ENCODE measurements around the gene BSN. TPM values are rescaled to one million over a fixed set of nuclear protein-coding genes. Genes with fewer than 3 reads are reported as not detected.

The BSN gene
- total RNA-seq, 1 donor from 2014 or later = 0.55 TPM

DNA sequence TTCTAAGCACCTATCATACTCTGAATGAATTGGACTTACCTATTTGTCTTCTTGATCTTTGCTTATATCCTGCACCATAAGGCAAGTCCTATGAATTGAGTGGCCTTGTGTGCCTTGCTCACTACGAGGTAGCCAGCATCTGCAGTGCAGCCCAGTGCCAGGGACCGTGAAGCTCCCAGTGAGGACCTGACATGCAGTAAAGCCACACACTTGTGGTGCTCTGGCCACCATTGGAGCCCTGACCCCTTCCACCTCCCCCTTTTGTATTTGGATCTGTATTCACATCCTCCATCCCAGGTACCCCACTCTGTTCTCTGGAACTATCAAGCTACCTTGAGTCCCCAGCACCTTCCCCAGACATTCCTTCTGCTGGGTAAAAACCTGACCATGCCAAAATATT lies 52.1 kb downstream of the BSN start:
- Histone ChIP-seq H3K36me3 (no peaks in the 10 kb centered on the region), H3K27me3 (ENCODE audit: low read depth) (no peaks in the 10 kb centered on the region), H3K27ac (replicated peaks) (no peak overlapping the region), H3K4me1 (peaks cover 18% of the 10 kb centered on the region), H3K4me3 (no peak overlapping the region), H3K9me3 (replicated peaks) (no peaks in the 10 kb centered on the region)
- TF ChIP-seq, protein P1, sequence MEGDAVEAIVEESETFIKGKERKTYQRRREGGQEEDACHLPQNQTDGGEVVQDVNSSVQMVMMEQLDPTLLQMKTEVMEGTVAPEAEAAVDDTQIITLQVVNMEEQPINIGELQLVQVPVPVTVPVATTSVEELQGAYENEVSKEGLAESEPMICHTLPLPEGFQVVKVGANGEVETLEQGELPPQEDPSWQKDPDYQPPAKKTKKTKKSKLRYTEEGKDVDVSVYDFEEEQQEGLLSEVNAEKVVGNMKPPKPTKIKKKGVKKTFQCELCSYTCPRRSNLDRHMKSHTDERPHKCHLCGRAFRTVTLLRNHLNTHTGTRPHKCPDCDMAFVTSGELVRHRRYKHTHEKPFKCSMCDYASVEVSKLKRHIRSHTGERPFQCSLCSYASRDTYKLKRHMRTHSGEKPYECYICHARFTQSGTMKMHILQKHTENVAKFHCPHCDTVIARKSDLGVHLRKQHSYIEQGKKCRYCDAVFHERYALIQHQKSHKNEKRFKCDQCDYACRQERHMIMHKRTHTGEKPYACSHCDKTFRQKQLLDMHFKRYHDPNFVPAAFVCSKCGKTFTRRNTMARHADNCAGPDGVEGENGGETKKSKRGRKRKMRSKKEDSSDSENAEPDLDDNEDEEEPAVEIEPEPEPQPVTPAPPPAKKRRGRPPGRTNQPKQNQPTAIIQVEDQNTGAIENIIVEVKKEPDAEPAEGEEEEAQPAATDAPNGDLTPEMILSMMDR (IDR thresholded peaks at IDR 0.05; ENCODE audit: borderline replicate concordance) = no peak
- intact Hi-C loops (cut with micrococcal nuclease) = no loop called here
- DNase-seq = no peak

DNA sequence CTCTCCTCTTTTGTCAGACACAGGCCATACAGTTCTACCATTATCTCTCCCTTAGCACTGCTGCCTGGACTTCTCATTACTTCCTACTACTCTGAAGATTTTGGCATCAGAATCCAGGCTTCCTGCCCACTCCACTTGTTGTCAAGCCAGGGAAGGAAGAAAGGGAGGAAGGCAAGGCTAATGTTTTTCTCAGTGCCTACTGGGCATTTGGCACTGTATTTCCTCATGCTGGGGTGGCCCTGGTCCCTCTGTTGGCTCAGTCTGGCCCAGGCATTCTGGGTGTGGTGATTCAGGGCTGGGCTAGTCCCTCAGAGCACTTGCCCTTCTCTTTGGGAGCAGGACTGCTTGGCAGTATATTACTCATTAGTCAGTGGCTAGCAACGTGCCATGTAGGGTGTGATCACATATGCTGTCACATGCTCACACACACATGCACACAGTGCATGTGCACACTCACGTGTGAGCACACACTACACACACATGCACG lies 52.9 kb downstream of the BSN start:
- no peak overlapping the region for H3K27ac ChIP-seq (replicated peaks)
- no peaks in the 10 kb centered on the region for H3K27me3 ChIP-seq (ENCODE audit: low read depth)
- intact Hi-C loops (cut with micrococcal nuclease) = no loop called here
- peaks cover 18% of the 10 kb centered on the region for H3K4me1 ChIP-seq
- TF ChIP-seq, protein P1 (IDR thresholded peaks at IDR 0.05; ENCODE audit: borderline replicate concordance) = no peak
- no peak for DNase-seq
- no peaks in the 10 kb centered on the region for H3K36me3 ChIP-seq
- no peak overlapping the region for H3K4me3 ChIP-seq
- H3K9me3 ChIP-seq (replicated peaks) = peaks cover under 1% of the 10 kb centered on the region

DNA sequence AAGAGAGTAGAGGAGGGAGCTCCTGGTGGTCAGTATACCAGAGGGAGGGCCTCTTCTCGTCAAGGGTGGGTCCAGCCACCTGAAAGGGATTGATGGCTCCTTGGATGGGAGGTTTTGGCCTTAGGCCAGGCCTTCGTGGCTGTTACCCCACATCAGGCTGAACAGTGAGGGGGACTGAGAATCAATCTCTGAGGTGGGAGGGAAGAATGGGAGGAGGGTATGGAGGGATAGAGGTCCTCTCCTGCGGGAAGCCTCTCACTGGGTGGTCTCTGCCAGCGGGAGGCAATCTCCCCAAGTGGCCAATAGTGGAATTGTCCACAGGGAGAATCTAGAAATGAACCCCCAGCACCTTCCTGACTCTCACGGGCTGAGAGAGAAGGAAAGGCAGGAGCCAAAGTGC lies 53.5 kb downstream of the BSN start:
- H3K27me3 ChIP-seq (ENCODE audit: low read depth) = no peaks in the 10 kb centered on the region
- DNase-seq = no peak

DNA sequence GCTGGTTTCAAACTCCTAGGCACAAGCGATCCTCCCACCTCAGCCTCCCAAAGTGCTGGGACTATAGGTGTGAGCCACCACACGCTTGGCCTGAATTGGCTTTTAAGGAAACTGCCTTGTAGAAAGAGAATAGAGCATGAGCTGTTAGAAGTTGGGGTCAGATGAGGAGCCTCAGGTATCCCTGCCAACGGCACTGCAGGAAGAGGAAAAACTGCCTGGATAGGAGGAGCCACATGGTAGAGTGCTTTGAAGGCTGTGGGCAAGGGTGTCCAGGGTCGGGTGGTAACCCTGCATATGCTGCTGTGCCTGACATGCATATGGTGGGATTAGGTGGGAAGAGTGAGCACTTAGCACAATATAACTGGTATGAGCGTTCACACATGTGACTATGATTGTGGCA lies 55.0 kb downstream of the BSN start:
- Histone ChIP-seq H3K4me3 (no peak overlapping the region), H3K4me1 (peaks cover 18% of the 10 kb centered on the region), H3K9me3 (replicated peaks) (peaks cover 8% of the 10 kb centered on the region), H3K27ac (replicated peaks) (no peak overlapping the region), H3K36me3 (no peaks in the 10 kb centered on the region), H3K27me3 (ENCODE audit: low read depth) (no peaks in the 10 kb centered on the region)
- intact Hi-C loops (cut with micrococcal nuclease) = no loop called here
- DNase-seq = no peak
- TF ChIP-seq, protein P1 (IDR thresholded peaks at IDR 0.05; ENCODE audit: borderline replicate concordance) = no peak

More for the DNA sequence above, 53.5 kb downstream of the BSN start:
- Histone ChIP-seq H3K27ac (replicated peaks) (no peak overlapping the region), H3K4me3 (no peak overlapping the region), H3K4me1 (peaks cover 18% of the 10 kb centered on the region), H3K9me3 (replicated peaks) (peaks cover 7% of the 10 kb centered on the region), H3K36me3 (no peaks in the 10 kb centered on the region)
- TF ChIP-seq, protein P1 (IDR thresholded peaks at IDR 0.05; ENCODE audit: borderline replicate concordance) = no peak
- intact Hi-C loops (cut with micrococcal nuclease) = no loop called here

DNA sequence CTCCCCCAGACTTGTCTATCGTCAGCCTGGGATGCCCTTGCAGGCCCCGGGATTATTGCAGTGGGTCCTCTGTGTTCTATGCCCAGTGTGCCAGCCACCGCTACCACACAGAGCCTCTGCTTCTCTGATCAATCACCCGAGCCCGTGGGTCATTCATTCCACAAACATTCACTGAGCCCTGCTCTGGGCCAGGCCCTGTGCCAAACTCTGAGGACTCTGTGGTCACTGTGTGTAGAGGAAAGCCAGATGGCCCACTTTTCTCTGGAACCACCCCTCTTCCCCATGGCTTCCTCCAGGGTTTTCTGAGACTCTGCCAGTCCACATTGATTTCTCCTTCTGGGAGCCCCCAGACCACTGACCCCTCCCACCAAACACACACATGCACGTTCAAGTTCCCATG lies 55.5 kb downstream of the BSN start:
- DNase-seq = peak; percentile 29
- Histone ChIP-seq H3K27me3 (ENCODE audit: low read depth) (no peaks in the 10 kb centered on the region), H3K27ac (replicated peaks) (no peak overlapping the region), H3K4me3 (no peak overlapping the region), H3K9me3 (replicated peaks) (peaks cover 8% of the 10 kb centered on the region), H3K36me3 (no peaks in the 10 kb centered on the region), H3K4me1 (peaks cover 18% of the 10 kb centered on the region)
- TF ChIP-seq, protein P1 (IDR thresholded peaks at IDR 0.05; ENCODE audit: borderline replicate concordance) = no peak
- intact Hi-C loops (cut with micrococcal nuclease) = no loop called here

Data from left ventricle myocardium inferior (tissue), 1 donor.